SH-SY5Y (cell line): Measurements from ENCODE around the gene SERINC3.

Experiments
- GATA2 ChIP-seq: IDR thresholded peaks from 2 replicates; pipeline ENCODE4 v1.6.1; 2011; ENCODE audit warnings: mild to moderate bottlenecking, low read depth, low read length
- GATA3 ChIP-seq: IDR thresholded peaks from 2 replicates; pipeline ENCODE4 v1.6.1; 2011; ENCODE audit warnings: low read depth, mild to moderate bottlenecking, low read length, moderate library complexity

- TF ChIP-seq GATA2 (no peak), GATA3 (no peak)
Measured at GRCh38 chr20:44521484-44522481, at the start of gene SERINC3.
